ENCODE results near the gene GJB5. TPM values are rescaled to one million over a fixed set of nuclear protein-coding genes. Genes with fewer than 3 reads are reported as not detected.

GJB5 gene
- total and polyA plus RNA-seq, 7 donors, result 0.69 TPM; not detected in 6

DNA sequence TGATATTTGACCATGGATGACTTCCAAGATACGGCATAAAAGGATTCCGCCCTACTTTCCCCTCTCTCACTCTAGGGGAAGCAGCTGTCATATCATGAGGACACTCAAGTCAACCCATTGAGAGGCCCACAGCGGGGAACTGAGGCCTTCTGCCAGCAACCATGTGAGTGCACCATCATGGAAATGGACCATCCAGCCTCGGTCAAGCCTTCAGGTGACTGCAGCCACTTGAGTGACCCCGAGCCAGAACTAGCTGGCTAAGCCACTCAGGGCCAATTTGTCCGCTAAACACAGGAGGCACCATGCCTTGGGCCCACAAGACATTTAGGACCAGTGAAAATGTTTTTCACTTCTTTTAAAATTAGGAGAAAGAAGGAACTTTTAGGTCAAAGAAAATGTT is 11.1 kb upstream of the GJB5 start:
- Histone ChIP-seq H3K27me3 (peaks cover 0 to 30% (median 5%) of the 10 kb centered on the region in 3 donors), H3K9me3 (no peaks in the 10 kb centered on the region), H3K4me1 (peaks cover 0 to 7% (median 3%) of the 10 kb centered on the region in 4 donors), H3K4me3 (no peak overlapping the region), H3K27ac (no peak overlapping the region), H3K36me3 (no peaks in the 10 kb centered on the region)
- DNase-seq, result peak; percentile 58
- intact Hi-C loops (cut with DNase I), result loop anchor here (2.0 kb wide), 1 partner anchor 1111 kb away; no protein-coding TSS in a partner anchor
- WGBS, 2 donors, result 78 to 89% methylated on average over 6 of the region's 6 CpGs
- TF ChIP-seq, protein P1, sequence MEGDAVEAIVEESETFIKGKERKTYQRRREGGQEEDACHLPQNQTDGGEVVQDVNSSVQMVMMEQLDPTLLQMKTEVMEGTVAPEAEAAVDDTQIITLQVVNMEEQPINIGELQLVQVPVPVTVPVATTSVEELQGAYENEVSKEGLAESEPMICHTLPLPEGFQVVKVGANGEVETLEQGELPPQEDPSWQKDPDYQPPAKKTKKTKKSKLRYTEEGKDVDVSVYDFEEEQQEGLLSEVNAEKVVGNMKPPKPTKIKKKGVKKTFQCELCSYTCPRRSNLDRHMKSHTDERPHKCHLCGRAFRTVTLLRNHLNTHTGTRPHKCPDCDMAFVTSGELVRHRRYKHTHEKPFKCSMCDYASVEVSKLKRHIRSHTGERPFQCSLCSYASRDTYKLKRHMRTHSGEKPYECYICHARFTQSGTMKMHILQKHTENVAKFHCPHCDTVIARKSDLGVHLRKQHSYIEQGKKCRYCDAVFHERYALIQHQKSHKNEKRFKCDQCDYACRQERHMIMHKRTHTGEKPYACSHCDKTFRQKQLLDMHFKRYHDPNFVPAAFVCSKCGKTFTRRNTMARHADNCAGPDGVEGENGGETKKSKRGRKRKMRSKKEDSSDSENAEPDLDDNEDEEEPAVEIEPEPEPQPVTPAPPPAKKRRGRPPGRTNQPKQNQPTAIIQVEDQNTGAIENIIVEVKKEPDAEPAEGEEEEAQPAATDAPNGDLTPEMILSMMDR (IDR thresholded peaks at IDR 0.05), result no peak
- no peak for TF ChIP-seq EP300 (IDR thresholded peaks at IDR 0.05)
- no peak for TF ChIP-seq POLR2A (IDR thresholded peaks at IDR 0.05)
- no peak for TF ChIP-seq POLR2AphosphoS5 (IDR thresholded peaks at IDR 0.05)

DNA sequence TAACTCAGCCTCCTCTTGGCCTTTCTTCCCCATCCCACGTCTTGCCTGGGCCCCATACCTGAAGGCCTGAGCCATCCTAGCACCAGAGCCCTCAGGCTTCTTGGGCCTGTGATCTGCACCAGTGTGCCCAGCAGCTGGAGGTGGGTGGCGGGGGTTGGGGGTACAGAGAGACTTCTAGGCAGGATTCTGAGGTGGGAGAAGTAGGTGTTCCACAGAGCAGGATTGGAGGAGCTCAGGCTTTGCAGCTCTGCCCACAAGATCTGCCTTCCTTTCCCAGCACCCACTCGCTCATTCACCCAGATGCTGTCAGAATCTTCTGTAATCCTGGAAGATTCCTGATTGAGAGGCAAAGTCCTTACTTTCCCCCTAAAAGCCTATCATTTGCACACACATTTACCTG is 10.0 kb upstream of the GJB5 start:
- peaks cover 0 to 30% (median 5%) of the 10 kb centered on the region in 3 donors for H3K27me3 ChIP-seq
- H3K9me3 ChIP-seq, result no peaks in the 10 kb centered on the region
- WGBS, 2 donors, result 79 to 88% methylated on average over 3 of the region's 3 CpGs
- no peaks in the 10 kb centered on the region for H3K36me3 ChIP-seq
- peak; percentile 20 for DNase-seq
- peaks cover 0 to 7% (median 3%) of the 10 kb centered on the region in 4 donors for H3K4me1 ChIP-seq
- intact Hi-C loops (cut with DNase I), result no loop called here
- H3K4me3 ChIP-seq, result no peak overlapping the region
- no peak overlapping the region for H3K27ac ChIP-seq
- TF ChIP-seq, protein P1 (IDR thresholded peaks at IDR 0.05), result no peak
- TF ChIP-seq POLR2AphosphoS5 (IDR thresholded peaks at IDR 0.05) (no peak), EP300 (IDR thresholded peaks at IDR 0.05) (no peak), POLR2A (IDR thresholded peaks at IDR 0.05) (no peak)

DNA sequence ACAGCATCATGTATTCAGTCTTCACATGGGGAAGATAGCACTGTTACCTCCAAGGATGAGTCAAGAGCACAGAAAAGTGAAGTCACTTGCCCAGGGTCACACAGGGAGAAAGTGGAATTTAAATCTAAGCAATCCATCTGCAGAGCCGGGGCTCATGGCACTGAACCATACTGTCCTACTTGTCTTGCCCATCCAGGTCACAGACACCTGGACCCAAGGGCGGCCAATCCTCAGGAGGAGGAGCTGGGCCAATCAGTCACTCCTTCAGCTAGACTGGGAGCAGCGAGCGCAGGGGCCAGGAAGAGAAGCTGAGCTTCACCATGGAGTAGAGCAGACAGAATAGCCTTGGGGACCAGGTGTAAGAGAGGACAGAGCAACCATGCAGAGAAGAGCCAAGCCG is 9.2 kb upstream of the GJB5 start:
- Histone ChIP-seq H3K27ac (no peak overlapping the region), H3K4me3 (no peak overlapping the region), H3K27me3 (peaks cover 0 to 26% (median 5%) of the 10 kb centered on the region in 3 donors), H3K9me3 (no peaks in the 10 kb centered on the region), H3K36me3 (no peaks in the 10 kb centered on the region), H3K4me1 (peaks cover 0 to 7% (median 3%) of the 10 kb centered on the region in 4 donors)
- intact Hi-C loops (cut with DNase I), result no loop called here
- TF ChIP-seq, protein P1 (IDR thresholded peaks at IDR 0.05), result no peak
- TF ChIP-seq POLR2A (IDR thresholded peaks at IDR 0.05), result no peak
- TF ChIP-seq POLR2AphosphoS5 (IDR thresholded peaks at IDR 0.05), result no peak
- TF ChIP-seq EP300 (IDR thresholded peaks at IDR 0.05), result no peak
- 84 to 91% methylated on average over 5 of the region's 5 CpGs for WGBS, 2 donors
- peak; percentile 26 for DNase-seq

DNA sequence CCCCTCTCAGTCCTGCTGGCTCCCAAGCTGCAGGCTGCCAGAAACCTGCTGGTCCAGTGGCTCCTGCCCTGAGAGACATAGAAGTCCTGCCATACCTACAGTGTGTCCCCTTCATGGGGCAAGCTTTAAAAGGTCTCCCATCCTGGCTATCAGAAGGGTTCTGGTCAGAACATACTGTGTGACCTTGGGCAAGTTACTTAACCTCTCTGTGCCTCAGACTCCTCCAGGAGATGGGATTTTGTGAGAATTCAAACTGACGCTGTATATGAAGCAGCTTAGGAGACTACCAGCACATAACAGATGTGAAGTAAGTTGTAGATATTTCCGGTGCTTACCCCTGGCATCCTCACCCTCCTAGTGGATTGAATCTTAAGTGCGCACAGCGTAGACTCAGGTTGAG is 8.7 kb upstream of the GJB5 start:
- no peak for TF ChIP-seq EP300 (IDR thresholded peaks at IDR 0.05)
- TF ChIP-seq POLR2AphosphoS5 (IDR thresholded peaks at IDR 0.05), result no peak
- TF ChIP-seq, protein P1 (IDR thresholded peaks at IDR 0.05), result no peak
- no peak for TF ChIP-seq POLR2A (IDR thresholded peaks at IDR 0.05)
- Histone ChIP-seq H3K27ac (no peak overlapping the region), H3K4me3 (no peak overlapping the region), H3K36me3 (no peaks in the 10 kb centered on the region), H3K27me3 (peaks cover 0 to 26% (median 5%) of the 10 kb centered on the region in 3 donors), H3K9me3 (no peaks in the 10 kb centered on the region), H3K4me1 (peaks cover 0 to 7% (median 3%) of the 10 kb centered on the region in 4 donors)
- WGBS, 2 donors, result 92 to 96% methylated on average over 4 of the region's 4 CpGs
- DNase-seq, result peak; percentile 41
- intact Hi-C loops (cut with DNase I), result no loop called here

All from sigmoid colon (tissue), 7 donors.